Fibroblast of skin of left biceps (primary cell): ENCODE measurements around the gene ATG9B.
"Not testable (repeated sequence)": the region's sequence is repeated elsewhere in the genome, so short reads cannot be mapped to it uniquely, and the experiment has no call there.

Experiments
- DNase-seq, 2 experiments: peaks; one replicate each; pipeline ENCODE4 v3.0.0-alpha.2; 2013; ENCODE audit warnings: low read depth in 2 of 2

The ATG9B gene

DNA sequence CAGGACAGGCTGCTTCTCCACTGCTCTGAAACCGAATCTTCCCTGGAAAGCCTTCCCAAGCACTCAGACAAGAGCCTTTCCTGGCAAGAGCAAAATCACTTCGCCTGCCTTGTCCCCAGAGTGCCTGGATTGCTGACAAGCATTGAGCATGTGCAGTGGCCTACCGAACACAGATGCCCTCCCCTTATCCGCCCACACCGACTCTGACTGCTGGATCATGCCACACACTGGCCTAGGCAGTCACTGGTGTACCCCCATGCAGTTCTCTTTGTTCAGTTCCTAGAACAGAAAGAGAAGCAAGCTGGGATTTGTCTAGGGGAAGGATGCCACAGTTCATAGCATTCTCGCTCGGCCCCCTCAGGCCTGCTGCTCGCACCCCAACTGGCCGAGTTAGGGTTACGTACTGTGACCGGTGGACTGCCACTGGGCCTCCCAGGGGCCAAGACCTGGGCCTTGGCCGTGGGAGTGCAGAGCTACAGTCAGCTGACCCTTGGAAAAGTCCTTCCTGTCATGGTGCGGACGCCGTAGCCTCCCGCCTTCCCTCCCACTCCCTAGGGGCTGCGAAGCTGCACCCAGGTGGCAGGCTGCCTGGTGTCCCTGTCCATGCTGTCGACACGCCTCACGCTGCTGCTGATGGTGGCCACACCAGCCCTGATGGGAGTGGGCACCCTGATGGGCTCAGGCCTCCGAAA lies 10.9 kb upstream of the ATG9B start:
- no peak for DNase-seq

- DNase-seq = no peak
These were observed 10.2 kb upstream of the ATG9B start for GRCh38 chr7:151034312-151035025.

GRCh38 chr7:151033864-151034249 lies 9.6 kb upstream of the ATG9B start:
- DNase-seq = no peak

DNA sequence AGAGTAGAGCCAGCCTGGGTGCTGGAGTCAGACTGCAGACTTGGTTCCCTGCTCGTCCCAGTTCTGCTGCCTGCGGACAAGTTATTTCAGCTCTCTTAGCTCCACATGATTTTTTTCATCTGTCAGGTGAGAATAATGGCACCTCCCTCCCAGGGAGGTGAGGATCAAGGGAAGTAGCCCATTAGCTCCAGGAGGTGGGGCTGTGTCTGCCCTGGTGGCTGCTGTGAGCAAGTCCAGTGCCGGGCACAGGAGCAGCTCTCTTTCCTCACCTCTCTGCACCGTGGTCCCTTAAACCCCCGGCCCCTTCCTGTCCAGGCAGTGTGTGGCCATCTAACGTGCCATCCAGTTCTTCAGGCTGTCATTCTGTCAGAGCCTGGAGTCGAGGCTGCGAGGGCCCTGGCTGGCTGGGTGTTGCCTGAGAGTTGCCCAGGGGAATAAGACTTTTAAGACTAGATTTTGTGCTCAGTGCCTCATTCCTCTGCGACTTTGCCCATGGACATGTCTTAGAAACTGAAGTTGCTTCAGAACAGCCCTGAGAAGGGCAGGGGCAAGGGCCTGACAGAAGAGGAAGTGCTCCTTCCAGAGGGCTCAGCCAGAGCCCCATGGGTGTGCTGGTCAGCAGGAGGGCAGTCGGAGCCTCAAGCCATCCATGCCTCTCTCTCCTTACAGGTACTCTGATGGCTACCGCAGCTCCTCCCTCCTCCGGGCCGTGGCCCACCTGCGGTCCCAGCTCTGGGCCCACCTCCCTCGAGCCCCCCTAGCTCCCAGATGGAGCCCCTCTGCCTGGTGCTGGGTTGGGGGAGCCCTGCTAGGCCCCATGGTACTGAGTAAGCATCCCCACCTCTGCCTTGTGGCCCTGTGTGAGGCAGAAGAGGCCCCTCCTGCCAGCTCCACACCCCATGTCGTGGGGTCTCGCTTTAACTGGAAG lies 8.9 kb upstream of the ATG9B start:
- no peak for DNase-seq

DNA sequence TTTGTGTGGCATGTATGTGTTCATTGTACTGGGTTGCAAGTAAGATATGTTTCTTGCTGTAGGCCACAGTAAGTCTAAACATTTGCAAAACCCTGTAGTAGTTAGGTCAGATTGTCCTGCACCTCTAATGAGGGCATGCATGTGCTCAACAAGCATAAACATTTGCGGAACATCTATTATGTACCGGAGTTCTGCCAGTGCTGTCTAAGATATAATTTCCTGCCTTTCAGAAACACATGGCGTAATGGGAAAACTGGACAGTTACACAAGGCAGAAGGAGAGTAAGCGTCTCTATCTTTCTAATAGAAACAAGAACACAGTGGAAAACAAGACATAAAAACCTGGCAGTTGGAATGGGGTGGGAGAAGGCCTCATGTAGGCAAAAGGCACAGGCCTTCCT lies 6.7 kb upstream of the ATG9B start:
- DNase-seq = no peak

- no peak for DNase-seq
These were observed 4.7 kb upstream of the ATG9B start for GRCh38 chr7:151028948-151029501.

DNA sequence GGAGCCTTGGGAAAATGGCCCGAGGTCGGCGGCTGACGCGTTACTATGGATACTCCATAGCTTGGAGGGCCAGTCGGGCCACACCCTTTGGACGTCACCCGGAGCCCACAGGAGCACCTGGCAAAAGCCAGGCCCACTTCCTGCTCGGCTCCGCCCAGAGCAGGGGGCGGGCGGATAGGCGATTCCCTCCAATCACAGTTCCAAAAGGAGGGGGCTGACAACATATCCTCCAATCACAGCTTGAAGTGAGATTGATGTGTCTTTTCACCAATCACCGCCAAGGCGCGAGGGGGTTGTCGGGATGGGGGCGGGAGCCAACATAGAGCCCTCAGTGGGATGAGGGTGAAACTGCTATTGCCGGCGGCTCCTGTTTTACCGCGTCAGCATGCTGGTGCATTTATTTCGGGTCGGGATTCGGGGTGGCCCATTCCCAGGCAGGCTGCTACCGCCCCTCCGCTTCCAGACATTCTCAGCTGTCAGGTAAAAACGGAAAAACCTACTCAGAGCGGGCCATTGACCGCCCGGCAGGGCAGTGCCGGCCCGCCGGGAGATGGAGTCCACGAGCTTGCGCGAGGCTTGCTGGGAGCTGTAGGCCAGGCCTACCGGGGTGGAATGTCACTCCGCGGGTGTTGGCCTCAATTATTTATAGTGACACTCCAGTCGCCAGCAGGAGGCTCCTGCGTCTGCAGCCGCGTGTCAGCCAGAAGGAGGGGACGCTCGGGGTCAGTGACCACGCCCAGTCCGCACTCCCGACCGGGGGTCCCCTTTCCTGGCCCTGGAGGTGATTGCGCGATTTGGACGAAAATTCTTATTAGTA lies 4.0 kb upstream of the ATG9B start, which contains the start of gene ABCB8:
ABCB8 (plus strand) TSS at position 320 of the 817 bp plus-strand sequence; CDS start at position 386, 66 bp downstream.
- DNase-seq = peak; percentile 97

GRCh38 chr7:151027728-151028130 lies 3.4 kb upstream of the ATG9B start:
- not testable (repeated sequence) for DNase-seq

DNA sequence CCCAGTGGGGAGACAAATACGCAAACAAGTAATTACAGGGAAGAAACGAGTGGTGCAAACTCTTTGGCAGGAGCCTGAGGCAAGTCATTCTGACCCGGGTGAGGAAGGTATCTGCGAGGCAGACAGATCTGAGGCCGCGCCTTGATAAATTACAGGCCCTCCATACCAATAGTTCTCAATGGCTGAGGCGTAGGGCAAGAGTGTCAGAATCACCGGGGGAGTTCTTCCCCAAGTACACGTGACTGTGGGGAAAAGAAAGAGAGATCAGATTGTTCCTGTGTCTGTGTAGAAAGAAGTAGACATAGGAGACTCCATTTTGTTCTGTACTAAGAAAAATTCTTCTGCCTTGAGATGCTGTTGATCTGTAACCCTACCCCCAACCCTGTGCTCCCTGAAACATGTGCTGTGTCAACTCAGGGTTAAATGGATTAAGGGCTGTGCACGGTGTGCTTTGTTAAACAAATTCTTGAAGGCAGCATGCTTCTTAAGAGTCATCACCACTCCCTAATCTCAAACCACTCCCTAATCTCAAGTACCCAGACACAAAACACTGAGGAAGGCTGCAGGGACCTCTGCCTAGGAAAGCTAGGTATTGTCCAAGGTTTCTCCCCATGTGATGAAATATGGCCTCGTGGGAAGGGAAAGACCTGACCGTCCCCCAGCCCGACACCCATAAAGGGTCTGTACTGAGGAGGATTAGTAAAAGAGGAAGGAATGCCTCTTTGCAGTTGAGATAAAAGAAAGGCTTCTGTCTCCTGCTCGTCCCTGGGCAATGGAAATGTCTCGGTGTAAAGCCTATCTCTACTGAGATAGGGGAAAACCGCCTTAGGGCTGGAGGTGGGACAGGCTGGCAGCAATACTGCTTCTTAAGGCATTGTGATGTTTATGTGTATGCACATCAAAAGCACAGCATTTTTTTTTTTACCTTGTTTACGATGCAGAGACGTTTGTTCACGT lies 2.8 kb upstream of the ATG9B start:
- DNase-seq = not testable (repeated sequence)

GRCh38 chr7:151025924-151026671 lies 1.8 kb upstream of the ATG9B start:
- DNase-seq = no peak

DNA sequence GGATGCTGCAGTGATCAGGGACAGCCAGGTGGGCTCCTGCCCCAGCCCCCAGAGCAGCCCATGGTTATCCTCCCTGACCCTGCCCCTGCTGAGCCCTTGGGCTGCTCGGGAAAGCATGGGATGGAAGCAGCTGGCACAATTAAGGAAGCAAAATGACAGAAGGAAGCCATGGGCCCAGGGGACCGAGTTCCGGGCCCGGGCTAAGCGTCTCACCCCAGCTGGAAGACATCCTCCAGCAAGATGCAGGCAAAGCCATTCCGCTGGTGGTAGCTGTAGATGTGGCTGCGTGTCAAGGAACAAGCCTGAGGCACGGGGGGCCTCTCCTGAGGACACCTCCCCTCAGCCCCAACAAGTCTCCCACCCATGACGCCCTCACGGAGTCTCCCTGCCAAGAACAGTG lies 1.1 kb downstream of the ATG9B start:
- DNase-seq = no peak

GRCh38 chr7:151020231-151020630 lies 4.1 kb downstream of the ATG9B start:
- no peak for DNase-seq

- DNase-seq = no peak
These were observed 5.2 kb downstream of the ATG9B start for GRCh38 chr7:151019130-151019447.

- DNase-seq = no peak
These were observed 5.7 kb downstream of the ATG9B start for GRCh38 chr7:151018421-151019129.

GRCh38 chr7:151017953-151018420 lies 6.3 kb downstream of the ATG9B start:
- DNase-seq = no peak

DNA sequence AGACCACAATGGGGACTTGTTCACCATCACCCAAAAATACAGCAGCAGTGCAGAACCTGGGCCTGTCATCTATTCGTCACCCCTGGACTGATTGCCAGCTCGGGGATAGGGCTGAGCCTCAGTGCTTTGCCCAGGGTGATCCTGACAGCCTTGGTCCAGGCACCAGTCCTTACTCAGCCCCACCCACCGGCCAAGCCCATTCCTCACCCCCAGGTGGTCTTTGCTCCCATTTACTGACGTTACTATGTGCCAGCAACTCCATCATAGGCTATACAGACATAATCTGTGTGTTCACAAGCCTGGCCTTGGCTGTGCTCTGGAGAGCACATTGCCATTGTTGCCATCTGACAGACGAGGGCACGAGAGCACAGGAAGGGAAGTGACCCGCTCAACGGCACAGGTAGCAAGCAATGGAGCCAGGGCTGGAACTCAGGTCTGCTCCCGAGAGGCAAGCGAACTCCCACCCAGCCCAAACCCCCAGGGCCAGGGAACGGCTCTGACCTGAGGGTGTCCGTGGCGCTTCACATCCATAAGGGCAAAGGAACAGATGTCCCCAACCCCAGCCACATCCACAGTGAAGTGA lies 6.8 kb downstream of the ATG9B start:
- DNase-seq = no peak

DNA sequence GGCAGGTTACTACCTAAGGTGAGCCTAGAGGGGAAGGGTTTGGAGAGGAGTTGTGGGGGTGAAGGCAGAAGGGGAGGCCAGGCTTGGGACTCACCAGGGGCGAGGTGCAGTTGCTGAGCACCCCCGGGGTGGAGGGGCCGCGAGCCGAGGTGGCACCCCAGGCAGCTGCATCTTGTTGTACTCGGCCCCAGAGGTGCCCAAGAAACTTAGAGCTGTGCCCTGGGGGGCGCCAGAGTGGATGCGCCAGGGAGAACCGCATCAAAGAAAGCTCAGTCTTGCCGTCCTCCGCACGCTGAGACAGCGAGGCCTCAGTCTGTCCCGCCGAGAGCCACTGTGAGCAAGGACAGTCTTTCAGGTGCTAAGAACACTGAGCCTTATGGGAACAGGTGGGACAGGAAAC lies 7.4 kb downstream of the ATG9B start:
- no peak for DNase-seq

GRCh38 chr7:151016505-151016904 lies 7.8 kb downstream of the ATG9B start:
- no peak for DNase-seq
